ENCODE data around the gene CPEB1. TPM values are rescaled to one million over a fixed set of nuclear protein-coding genes. Genes with fewer than 3 reads are reported as not detected.

Gene CPEB1
- total and polyA plus RNA-seq, 2 of the 13 experiments (the other 11 are each of a cell fraction or from before 2014, with no cell fraction given) = 0.03 to 0.07 TPM

DNA sequence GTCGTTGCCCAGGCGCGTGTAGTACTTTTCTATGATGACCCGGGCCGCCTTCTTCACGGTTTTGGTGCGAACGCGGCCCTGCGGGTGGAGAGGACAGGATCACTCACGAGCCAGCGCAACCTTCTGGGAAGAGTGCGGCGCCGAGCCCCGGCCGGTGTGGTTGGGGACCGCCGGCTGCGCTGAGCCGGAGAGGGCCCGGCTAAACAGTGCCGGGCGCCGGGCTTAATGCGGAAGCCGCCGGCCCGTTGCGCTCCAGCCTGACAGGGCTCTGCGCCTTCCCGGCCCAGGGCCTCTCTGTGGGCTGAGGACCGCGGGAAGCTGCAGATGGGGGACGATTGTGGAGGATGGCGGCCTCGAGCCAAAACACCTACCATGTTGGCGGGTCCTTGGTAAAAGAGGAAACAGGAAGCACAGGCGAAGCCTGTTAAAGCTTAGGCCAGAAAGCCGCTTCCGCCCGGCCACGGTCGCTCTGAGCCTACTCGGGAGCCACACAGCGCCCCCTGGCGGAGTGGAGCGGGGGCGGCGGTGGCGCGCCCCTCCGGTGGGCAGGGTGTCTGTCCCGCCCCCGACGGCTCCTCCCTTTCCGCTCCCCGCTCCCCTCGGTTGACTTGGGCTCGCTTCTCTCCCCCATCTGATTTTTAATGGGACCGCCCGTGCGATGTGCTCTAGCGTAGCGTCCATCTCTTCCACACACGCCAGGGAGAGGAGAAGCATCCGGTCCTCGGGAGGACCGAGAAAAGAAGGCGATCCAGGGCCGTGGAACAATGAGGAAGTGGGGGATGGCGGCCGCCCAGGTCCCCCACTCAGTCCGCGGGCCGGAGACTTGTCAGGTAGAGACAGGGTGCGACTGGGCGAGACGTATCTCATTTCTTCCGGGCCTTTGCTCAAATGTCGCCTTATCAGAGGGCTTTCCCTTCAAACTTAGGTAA lies 106.8 kb downstream of the CPEB1 start, which contains the start of gene RPS17 (continued):
- TF ChIP-seq, protein P1, sequence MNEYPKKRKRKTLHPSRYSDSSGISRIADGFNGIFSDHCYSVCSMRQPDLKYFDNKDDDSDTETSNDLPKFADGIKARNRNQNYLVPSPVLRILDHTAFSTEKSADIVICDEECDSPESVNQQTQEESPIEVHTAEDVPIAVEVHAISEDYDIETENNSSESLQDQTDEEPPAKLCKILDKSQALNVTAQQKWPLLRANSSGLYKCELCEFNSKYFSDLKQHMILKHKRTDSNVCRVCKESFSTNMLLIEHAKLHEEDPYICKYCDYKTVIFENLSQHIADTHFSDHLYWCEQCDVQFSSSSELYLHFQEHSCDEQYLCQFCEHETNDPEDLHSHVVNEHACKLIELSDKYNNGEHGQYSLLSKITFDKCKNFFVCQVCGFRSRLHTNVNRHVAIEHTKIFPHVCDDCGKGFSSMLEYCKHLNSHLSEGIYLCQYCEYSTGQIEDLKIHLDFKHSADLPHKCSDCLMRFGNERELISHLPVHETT (CRISPR knock-in tag; conservative IDR thresholded peaks at IDR 0.05) = peak; percentile 79
- TF ChIP-seq THAP11 (CRISPR knock-in tag; IDR thresholded peaks at IDR 0.05) (peak; percentile 93), KLF9 (CRISPR knock-in tag; IDR thresholded peaks at IDR 0.05; ENCODE audit: low read depth) (peak; percentile 70; the same call in 1 of the 2 replicates), TRIM24 (CRISPR knock-in tag; IDR thresholded peaks at IDR 0.05) (no peak), TAF15 (IDR thresholded peaks at IDR 0.05; ENCODE audit: low read depth, low read length, poor library complexity, severe bottlenecking) (no peak), ZKSCAN8 (CRISPR knock-in tag; IDR thresholded peaks at IDR 0.05; ENCODE audit: borderline replicate concordance) (peak; percentile 75; the same call in 1 of the 2 replicates), IKZF1 (IDR thresholded peaks at IDR 0.05) (no peak), MAFK (conservative IDR thresholded peaks at IDR 0.05 in 1 of 2, IDR thresholded peaks at IDR 0.05 in 1 of 2; ENCODE audit: low read length in 2 of 2) (no peak), SMC3 (IDR thresholded peaks at IDR 0.05; ENCODE audit: low read length) (peak; percentile 4; the same call in 1 of the 2 replicates), FLYWCH1 (CRISPR knock-in tag; IDR thresholded peaks at IDR 0.05) (peak; percentile 75; the same call in 1 of the 2 replicates), SCMH1 (CRISPR knock-in tag; IDR thresholded peaks at IDR 0.05; ENCODE audit: borderline replicate concordance) (no peak)
- TF ChIP-seq, protein P2, sequence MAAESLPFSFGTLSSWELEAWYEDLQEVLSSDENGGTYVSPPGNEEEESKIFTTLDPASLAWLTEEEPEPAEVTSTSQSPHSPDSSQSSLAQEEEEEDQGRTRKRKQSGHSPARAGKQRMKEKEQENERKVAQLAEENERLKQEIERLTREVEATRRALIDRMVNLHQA (CRISPR knock-in tag; IDR thresholded peaks at IDR 0.05) = 0 out of 2 replicates have a peak, but pooled peaks have one; percentile 33
- TF ChIP-seq, protein P3, sequence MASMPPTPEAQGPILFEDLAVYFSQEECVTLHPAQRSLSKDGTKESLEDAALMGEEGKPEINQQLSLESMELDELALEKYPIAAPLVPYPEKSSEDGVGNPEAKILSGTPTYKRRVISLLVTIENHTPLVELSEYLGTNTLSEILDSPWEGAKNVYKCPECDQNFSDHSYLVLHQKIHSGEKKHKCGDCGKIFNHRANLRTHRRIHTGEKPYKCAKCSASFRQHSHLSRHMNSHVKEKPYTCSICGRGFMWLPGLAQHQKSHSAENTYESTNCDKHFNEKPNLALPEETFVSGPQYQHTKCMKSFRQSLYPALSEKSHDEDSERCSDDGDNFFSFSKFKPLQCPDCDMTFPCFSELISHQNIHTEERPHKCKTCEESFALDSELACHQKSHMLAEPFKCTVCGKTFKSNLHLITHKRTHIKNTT (CRISPR knock-in tag; IDR thresholded peaks at IDR 0.05) = no peak; the same call in 1 of the 2 replicates
- TF ChIP-seq, protein P4, sequence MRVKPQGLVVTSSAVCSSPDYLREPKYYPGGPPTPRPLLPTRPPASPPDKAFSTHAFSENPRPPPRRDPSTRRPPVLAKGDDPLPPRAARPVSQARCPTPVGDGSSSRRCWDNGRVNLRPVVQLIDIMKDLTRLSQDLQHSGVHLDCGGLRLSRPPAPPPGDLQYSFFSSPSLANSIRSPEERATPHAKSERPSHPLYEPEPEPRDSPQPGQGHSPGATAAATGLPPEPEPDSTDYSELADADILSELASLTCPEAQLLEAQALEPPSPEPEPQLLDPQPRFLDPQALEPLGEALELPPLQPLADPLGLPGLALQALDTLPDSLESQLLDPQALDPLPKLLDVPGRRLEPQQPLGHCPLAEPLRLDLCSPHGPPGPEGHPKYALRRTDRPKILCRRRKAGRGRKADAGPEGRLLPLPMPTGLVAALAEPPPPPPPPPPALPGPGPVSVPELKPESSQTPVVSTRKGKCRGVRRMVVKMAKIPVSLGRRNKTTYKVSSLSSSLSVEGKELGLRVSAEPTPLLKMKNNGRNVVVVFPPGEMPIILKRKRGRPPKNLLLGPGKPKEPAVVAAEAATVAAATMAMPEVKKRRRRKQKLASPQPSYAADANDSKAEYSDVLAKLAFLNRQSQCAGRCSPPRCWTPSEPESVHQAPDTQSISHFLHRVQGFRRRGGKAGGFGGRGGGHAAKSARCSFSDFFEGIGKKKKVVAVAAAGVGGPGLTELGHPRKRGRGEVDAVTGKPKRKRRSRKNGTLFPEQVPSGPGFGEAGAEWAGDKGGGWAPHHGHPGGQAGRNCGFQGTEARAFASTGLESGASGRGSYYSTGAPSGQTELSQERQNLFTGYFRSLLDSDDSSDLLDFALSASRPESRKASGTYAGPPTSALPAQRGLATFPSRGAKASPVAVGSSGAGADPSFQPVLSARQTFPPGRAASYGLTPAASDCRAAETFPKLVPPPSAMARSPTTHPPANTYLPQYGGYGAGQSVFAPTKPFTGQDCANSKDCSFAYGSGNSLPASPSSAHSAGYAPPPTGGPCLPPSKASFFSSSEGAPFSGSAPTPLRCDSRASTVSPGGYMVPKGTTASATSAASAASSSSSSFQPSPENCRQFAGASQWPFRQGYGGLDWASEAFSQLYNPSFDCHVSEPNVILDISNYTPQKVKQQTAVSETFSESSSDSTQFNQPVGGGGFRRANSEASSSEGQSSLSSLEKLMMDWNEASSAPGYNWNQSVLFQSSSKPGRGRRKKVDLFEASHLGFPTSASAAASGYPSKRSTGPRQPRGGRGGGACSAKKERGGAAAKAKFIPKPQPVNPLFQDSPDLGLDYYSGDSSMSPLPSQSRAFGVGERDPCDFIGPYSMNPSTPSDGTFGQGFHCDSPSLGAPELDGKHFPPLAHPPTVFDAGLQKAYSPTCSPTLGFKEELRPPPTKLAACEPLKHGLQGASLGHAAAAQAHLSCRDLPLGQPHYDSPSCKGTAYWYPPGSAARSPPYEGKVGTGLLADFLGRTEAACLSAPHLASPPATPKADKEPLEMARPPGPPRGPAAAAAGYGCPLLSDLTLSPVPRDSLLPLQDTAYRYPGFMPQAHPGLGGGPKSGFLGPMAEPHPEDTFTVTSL (CRISPR knock-in tag; IDR thresholded peaks at IDR 0.05; ENCODE audit: borderline replicate concordance) = no peak
- TF ChIP-seq, protein P5, sequence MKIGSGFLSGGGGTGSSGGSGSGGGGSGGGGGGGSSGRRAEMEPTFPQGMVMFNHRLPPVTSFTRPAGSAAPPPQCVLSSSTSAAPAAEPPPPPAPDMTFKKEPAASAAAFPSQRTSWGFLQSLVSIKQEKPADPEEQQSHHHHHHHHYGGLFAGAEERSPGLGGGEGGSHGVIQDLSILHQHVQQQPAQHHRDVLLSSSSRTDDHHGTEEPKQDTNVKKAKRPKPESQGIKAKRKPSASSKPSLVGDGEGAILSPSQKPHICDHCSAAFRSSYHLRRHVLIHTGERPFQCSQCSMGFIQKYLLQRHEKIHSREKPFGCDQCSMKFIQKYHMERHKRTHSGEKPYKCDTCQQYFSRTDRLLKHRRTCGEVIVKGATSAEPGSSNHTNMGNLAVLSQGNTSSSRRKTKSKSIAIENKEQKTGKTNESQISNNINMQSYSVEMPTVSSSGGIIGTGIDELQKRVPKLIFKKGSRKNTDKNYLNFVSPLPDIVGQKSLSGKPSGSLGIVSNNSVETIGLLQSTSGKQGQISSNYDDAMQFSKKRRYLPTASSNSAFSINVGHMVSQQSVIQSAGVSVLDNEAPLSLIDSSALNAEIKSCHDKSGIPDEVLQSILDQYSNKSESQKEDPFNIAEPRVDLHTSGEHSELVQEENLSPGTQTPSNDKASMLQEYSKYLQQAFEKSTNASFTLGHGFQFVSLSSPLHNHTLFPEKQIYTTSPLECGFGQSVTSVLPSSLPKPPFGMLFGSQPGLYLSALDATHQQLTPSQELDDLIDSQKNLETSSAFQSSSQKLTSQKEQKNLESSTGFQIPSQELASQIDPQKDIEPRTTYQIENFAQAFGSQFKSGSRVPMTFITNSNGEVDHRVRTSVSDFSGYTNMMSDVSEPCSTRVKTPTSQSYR (CRISPR knock-in tag; IDR thresholded peaks at IDR 0.05; ENCODE audit: borderline replicate concordance) = peak; percentile 47; the same call in 1 of the 2 replicates

All from HepG2 (cell line).